ENCODE data around the gene PCDH9.
"Not testable (repeated sequence)": the region's sequence is repeated elsewhere in the genome, so short reads cannot be mapped to it uniquely, and the experiment has no call there.

The PCDH9 gene

GRCh38 chr13:66765559-66765958 lies 464.6 kb downstream of the PCDH9 start:
- no peak for DNase-seq (ENCODE audit: low read depth, low spot score)
- H3K4me3 ChIP-seq (ENCODE audit: low read length): no peak overlapping the region

- not testable (repeated sequence) for DNase-seq (ENCODE audit: low read depth, low spot score); H3K4me3 ChIP-seq (ENCODE audit: low read length)
These were observed 469.5 kb downstream of the PCDH9 start for GRCh38 chr13:66760678-66761077.

- H3K4me3 ChIP-seq (ENCODE audit: low read length): no peak overlapping the region
- DNase-seq (ENCODE audit: low read depth, low spot score): no peak
These were observed 470.2 kb downstream of the PCDH9 start for GRCh38 chr13:66759919-66760318.

GRCh38 chr13:66751691-66752090 lies 478.4 kb downstream of the PCDH9 start:
- H3K4me3 ChIP-seq (ENCODE audit: low read length): no peak overlapping the region
- no peak for DNase-seq (ENCODE audit: low read depth, low spot score)

GRCh38 chr13:66748712-66749111 lies 481.4 kb downstream of the PCDH9 start:
- no peak overlapping the region for H3K4me3 ChIP-seq (ENCODE audit: low read length)
- no peak for DNase-seq (ENCODE audit: low read depth, low spot score)

- DNase-seq (ENCODE audit: low read depth, low spot score): no peak
- H3K4me3 ChIP-seq (ENCODE audit: low read length): no peak overlapping the region
These were observed 484.8 kb downstream of the PCDH9 start for GRCh38 chr13:66745307-66745706.

GRCh38 chr13:66723576-66723975 lies 506.6 kb downstream of the PCDH9 start:
- no peak for DNase-seq (ENCODE audit: low read depth, low spot score)

GRCh38 chr13:66716538-66716937 lies 513.6 kb downstream of the PCDH9 start:
- H3K4me3 ChIP-seq (ENCODE audit: low read length): no peak overlapping the region
- DNase-seq (ENCODE audit: low read depth, low spot score): no peak

More at GRCh38 chr13:66723576-66723975, 506.6 kb downstream of the PCDH9 start:
- H3K4me3 ChIP-seq (ENCODE audit: low read length): no peak overlapping the region

- DNase-seq (ENCODE audit: low read depth, low spot score): no peak
- H3K4me3 ChIP-seq (ENCODE audit: low read length): no peak overlapping the region
These were observed 515.3 kb downstream of the PCDH9 start for GRCh38 chr13:66714795-66715194.

GRCh38 chr13:66704110-66704509 lies 526.0 kb downstream of the PCDH9 start:
- H3K4me3 ChIP-seq (ENCODE audit: low read length): no peak overlapping the region
- no peak for DNase-seq (ENCODE audit: low read depth, low spot score)

GRCh38 chr13:66703597-66703996 lies 526.5 kb downstream of the PCDH9 start:
- H3K4me3 ChIP-seq (ENCODE audit: low read length): no peak overlapping the region
- no peak for DNase-seq (ENCODE audit: low read depth, low spot score)

- DNase-seq (ENCODE audit: low read depth, low spot score): no peak
- no peak overlapping the region for H3K4me3 ChIP-seq (ENCODE audit: low read length)
These were observed 530.0 kb downstream of the PCDH9 start for GRCh38 chr13:66700117-66700601.

GRCh38 chr13:66693656-66694055 lies 536.5 kb downstream of the PCDH9 start:
- no peak overlapping the region for H3K4me3 ChIP-seq (ENCODE audit: low read length)
- DNase-seq (ENCODE audit: low read depth, low spot score): no peak

GRCh38 chr13:66691149-66691548 lies 539.0 kb downstream of the PCDH9 start:
- no peak overlapping the region for H3K4me3 ChIP-seq (ENCODE audit: low read length)
- DNase-seq (ENCODE audit: low read depth, low spot score): no peak

GRCh38 chr13:66689628-66690027 lies 540.5 kb downstream of the PCDH9 start:
- no peak for DNase-seq (ENCODE audit: low read depth, low spot score)
- H3K4me3 ChIP-seq (ENCODE audit: low read length): no peak overlapping the region

- no peak for DNase-seq (ENCODE audit: low read depth, low spot score)
These were observed 541.0 kb downstream of the PCDH9 start for GRCh38 chr13:66689037-66689619.

GRCh38 chr13:66681403-66681802 lies 548.7 kb downstream of the PCDH9 start:
- no peak for DNase-seq (ENCODE audit: low read depth, low spot score)
- H3K4me3 ChIP-seq (ENCODE audit: low read length): no peak overlapping the region

More at GRCh38 chr13:66689037-66689619, 541.0 kb downstream of the PCDH9 start:
- H3K4me3 ChIP-seq (ENCODE audit: low read length): no peak overlapping the region

GRCh38 chr13:66680031-66680430 lies 550.1 kb downstream of the PCDH9 start:
- H3K4me3 ChIP-seq (ENCODE audit: low read length): no peak overlapping the region
- no peak for DNase-seq (ENCODE audit: low read depth, low spot score)

GRCh38 chr13:66675620-66676019 lies 554.5 kb downstream of the PCDH9 start:
- no peak overlapping the region for H3K4me3 ChIP-seq (ENCODE audit: low read length)
- no peak for DNase-seq (ENCODE audit: low read depth, low spot score)

GRCh38 chr13:66673401-66673800 lies 556.7 kb downstream of the PCDH9 start:
- DNase-seq (ENCODE audit: low read depth, low spot score): no peak
- H3K4me3 ChIP-seq (ENCODE audit: low read length): no peak overlapping the region

GRCh38 chr13:66665991-66666390 lies 564.1 kb downstream of the PCDH9 start:
- DNase-seq (ENCODE audit: low read depth, low spot score): no peak
- no peak overlapping the region for H3K4me3 ChIP-seq (ENCODE audit: low read length)

Data from Jurkat, Clone E6-1 (cell line).